GM18907 (cell line): ENCODE measurements around the gene LINC01488.

ENCODE experiments used
- ATAC-seq: cut with Tn5 transposase; IDR thresholded peaks from one replicate; pipeline ENCODE4 v1.9.1; 2021; ENCODE audit warnings: mild to moderate bottlenecking, moderate library complexity; ENCODE audit not compliant: unreplicated experiment

LINC01488 gene

DNA sequence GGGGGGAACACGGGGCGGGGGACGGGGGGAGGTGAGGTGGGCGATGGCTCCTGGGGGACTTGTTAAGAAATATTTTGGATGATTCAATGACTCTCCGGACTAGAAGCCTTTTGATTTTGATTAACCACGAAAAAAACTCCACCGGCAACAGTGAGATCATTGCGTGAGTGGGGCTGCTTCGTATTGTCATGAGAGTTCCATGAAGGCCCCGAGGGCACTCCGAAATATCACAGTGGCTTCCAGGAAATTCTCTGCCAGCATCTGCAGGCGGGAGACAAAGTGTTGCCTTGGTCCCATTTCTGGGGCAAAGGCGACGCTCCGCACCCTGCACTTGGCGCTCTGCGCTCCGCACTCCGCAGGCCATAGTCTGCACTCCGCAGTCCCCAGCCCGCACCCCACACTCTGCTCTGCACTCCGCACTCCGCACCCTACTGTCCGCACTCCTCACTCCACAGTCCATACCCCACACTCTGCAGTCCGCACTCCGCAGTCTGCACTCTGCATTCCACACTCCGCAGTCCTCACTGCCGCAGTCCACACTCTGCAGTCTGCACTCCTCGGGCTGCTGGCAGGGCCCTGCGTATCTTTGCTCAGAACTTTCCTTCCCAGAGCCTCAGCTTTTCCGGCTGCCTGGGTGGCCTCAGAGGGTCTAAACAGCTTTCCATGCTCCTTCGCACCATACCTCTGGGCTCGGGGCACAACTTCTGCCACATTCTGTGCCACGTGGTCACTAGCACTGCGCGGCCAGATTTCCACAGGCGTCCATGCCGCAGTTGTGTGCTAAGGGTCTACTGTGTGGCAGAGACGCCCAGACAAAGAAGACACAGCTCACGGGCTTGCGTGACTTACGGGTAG lies 61.1 kb downstream of the LINC01488 start:
- no peak for ATAC-seq
